CD14-positive monocyte (primary cell): ENCODE data around the gene MKNK1. TPM values are rescaled to one million over a fixed set of nuclear protein-coding genes. Genes with fewer than 3 reads are reported as not detected.

Source experiments
- DNase-seq, 3 donors: peaks; one replicate each; pipeline ENCODE4 v3.0.0-alpha.2; 2011 to 2022
- H2AFZ ChIP-seq: 2 replicates; pipeline ENCODE4 v1.6.0; 2012; ENCODE audit warnings: mild to moderate bottlenecking, low read depth, low read length, inconsistent platforms; ENCODE audit not compliant: insufficient read depth, poor library complexity, severe bottlenecking
- H3K27ac ChIP-seq, 2 donors: 1 replicate in 1 of 2; 2 replicates in 1 of 2; pipeline ENCODE4 v1.5.1; 2012 to 2013; ENCODE audit warnings: low read length in 2 of 2, control low read depth in 1 of 2, inconsistent platforms in 1 of 2, low read depth in 1 of 2, mild to moderate bottlenecking in 1 of 2
- H3K27me3 ChIP-seq, 2 donors: one replicate each; pipeline versions ENCODE4 v1.6.0 to v1.6.1; 2011 to 2013; ENCODE audit warnings: low read length in 2 of 2; ENCODE audit not compliant: control insufficient read depth in 2 of 2, insufficient read depth in 2 of 2
- H3K36me3 ChIP-seq, 2 donors: replicated peaks in 1 of 2; 1 replicate in 1 of 2; 2 replicates in 1 of 2; pipeline versions ENCODE4 v1.5.1 to v1.6.1; 2012 to 2013; ENCODE audit warnings: low read length in 2 of 2, control low read depth in 1 of 2, inconsistent platforms in 1 of 2, mild to moderate bottlenecking in 1 of 2; ENCODE audit not compliant: insufficient read depth in 2 of 2, control insufficient read depth in 1 of 2
- H3K4me1 ChIP-seq, 2 donors: 1 replicate in 1 of 2; 2 replicates in 1 of 2; pipeline versions ENCODE4 v1.5.1 to v1.6.1; 2012 to 2013; ENCODE audit warnings: low read length in 2 of 2, control low read depth in 1 of 2, inconsistent platforms in 1 of 2, mild to moderate bottlenecking in 1 of 2, moderate library complexity in 1 of 2; ENCODE audit not compliant: insufficient read depth in 2 of 2, control insufficient read depth in 1 of 2
- H3K4me2 ChIP-seq: replicated peaks from 2 replicates; pipeline ENCODE3; 2012; ENCODE audit warnings: low read length, moderate library complexity, mild to moderate bottlenecking; ENCODE audit not compliant: poor library complexity, severe bottlenecking; ENCODE audit errors: extremely low read depth
- H3K4me3 ChIP-seq, 3 experiments: fragments of 200-600 bp in 1 of 3; sonication (generic) in 1 of 3; replicated peaks in 1 of 3; 1 replicate in 2 of 3; 2 replicates in 1 of 3; pipeline ENCODE4 v1.5.1; 2011 to 2013; ENCODE audit warnings: low read length in 3 of 3, mild to moderate bottlenecking in 3 of 3, control low read depth in 2 of 3, low read depth in 2 of 3, inconsistent platforms in 1 of 3, moderate library complexity in 1 of 3
- H3K79me2 ChIP-seq: 2 replicates; pipeline ENCODE4 v1.6.0; 2012; ENCODE audit warnings: mild to moderate bottlenecking, control low read depth, inconsistent platforms, low read length, moderate library complexity; ENCODE audit not compliant: insufficient read depth
- H3K9ac ChIP-seq: 2 replicates; pipeline ENCODE4 v1.6.0; 2017; ENCODE audit warnings: low read length, mild to moderate bottlenecking; ENCODE audit not compliant: insufficient read depth, poor library complexity, severe bottlenecking
- H3K9me3 ChIP-seq, 2 donors: replicated peaks in 1 of 2; 1 replicate in 1 of 2; 2 replicates in 1 of 2; pipeline versions ENCODE4 v1.5.1 to v1.6.1; 2012 to 2013; ENCODE audit warnings: low read length in 2 of 2, control low read depth in 1 of 2; ENCODE audit not compliant: control insufficient read depth in 1 of 2, insufficient read depth in 1 of 2
- H4K20me1 ChIP-seq: 2 replicates; pipeline ENCODE4 v1.6.0; 2012; ENCODE audit warnings: mild to moderate bottlenecking, low read length, control low read depth, moderate library complexity; ENCODE audit not compliant: insufficient read depth
- H3K27ac Mint-ChIP-seq, 7 donors: one replicate each; pipeline ENCODE4 v1.8.0; 2020; ENCODE audit warnings: mild to moderate bottlenecking in 7 of 7, mixed read lengths in 7 of 7, moderate library complexity in 6 of 7, inconsistent platforms in 2 of 7
- H3K27me3 Mint-ChIP-seq, 3 donors: one replicate each; pipeline ENCODE4 v1.8.0; 2021 to 2022; ENCODE audit warnings: low read depth in 3 of 3, mild to moderate bottlenecking in 3 of 3, mixed read lengths in 3 of 3, moderate library complexity in 3 of 3, inconsistent platforms in 1 of 3
- H3K36me3 Mint-ChIP-seq, 2 donors: one replicate each; pipeline ENCODE4 v1.8.0; 2020; ENCODE audit warnings: mixed read lengths in 2 of 2, inconsistent platforms in 1 of 2, mild to moderate bottlenecking in 1 of 2
- H3K4me1 Mint-ChIP-seq: one replicate; pipeline ENCODE4 v1.8.0; 2020; ENCODE audit warnings: mild to moderate bottlenecking, mixed read lengths
- H3K4me3 Mint-ChIP-seq, 2 donors: one replicate each; pipeline ENCODE4 v1.8.0; 2020; ENCODE audit warnings: mild to moderate bottlenecking in 2 of 2, mixed read lengths in 2 of 2, moderate library complexity in 1 of 2
- H3K9me3 Mint-ChIP-seq, 7 donors: one replicate each; pipeline ENCODE4 v1.8.0; 2020 to 2022; ENCODE audit warnings: mixed read lengths in 7 of 7, mild to moderate bottlenecking in 6 of 7, moderate library complexity in 6 of 7, inconsistent platforms in 2 of 7
- CTCF ChIP-seq: fragments of 200-600 bp; IDR thresholded peaks from one replicate; pipeline ENCODE4 v1.8.0; 2022; ENCODE audit warnings: antibody characterized with exemption, mild to moderate bottlenecking
- WGBS: methylation state at CpG from one replicate; pipeline ENCODE4 v1.1.5; 2013; ENCODE audit warnings: missing lambda C conversion rate; ENCODE audit not compliant: insufficient coverage; 5-methylcytosine and 5-hydroxymethylcytosine counted together
- intact Hi-C, 2 donors: fragments of 100-400 bp; cut with micrococcal nuclease; formaldehyde crosslinking; loops; one replicate each; pipeline versions ENCODE4 v1.15.0 to v1.15.1; 2023
- polyA plus RNA-seq, 3 donors: library from polyadenylated mRNA; depleted of rRNA in 1 of 3; unstranded in 2 of 3; stranded (reverse) in 1 of 3; fragments of 300-500 nt in 2 of 3; fragments of >200 nt in 1 of 3; fragmentation: Illumina TruSeq in 2 of 3; gene quantifications; 1 replicate in 2 of 3; 2 replicates in 1 of 3; pipeline ENCODE4 v1.2.3, GENCODE V29; 2012 to 2021

The MKNK1 gene
- polyA plus RNA-seq, 3 donors: 38.2 to 144 (median 38.6) TPM

DNA sequence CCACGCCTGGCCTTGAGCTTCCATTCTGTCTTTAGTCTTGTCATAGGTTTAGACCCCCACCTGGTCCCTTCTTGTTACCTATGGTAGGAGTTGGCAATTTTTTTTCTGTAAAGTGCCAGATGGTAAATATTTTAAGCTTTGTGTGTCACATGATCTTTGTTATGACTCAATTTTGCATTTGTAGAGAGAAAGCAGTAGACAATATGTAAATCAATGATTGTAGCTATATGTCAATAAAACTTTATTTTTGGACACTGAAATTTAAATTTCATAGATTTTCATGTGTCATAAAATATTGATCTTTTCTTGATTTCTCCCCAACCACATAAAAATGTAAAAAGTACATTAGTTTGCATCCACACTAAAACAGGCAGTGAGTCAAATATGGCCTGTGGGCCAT, 8.0 kb downstream of the MKNK1 start:
- no peak overlapping the region for H2AFZ ChIP-seq
- WGBS: no CpG with 5 or more reads among the region's 1 CpG
- peak overlapping the region; percentile 82 to 92 for H3K27ac ChIP-seq
- H3K4me3 Mint-ChIP-seq: no peak overlapping the region
- intact Hi-C loops: no loop called here
- DNase-seq: no peak
- H3K27me3 Mint-ChIP-seq: no peaks in the 10 kb centered on the region
- peak overlapping the region; percentile 86 to 98 (median 95) for H3K27ac Mint-ChIP-seq
- H3K79me2 ChIP-seq: peaks cover 61% of the 10 kb centered on the region
- no peaks in the 10 kb centered on the region for H3K27me3 ChIP-seq
- H3K9me3 ChIP-seq: no peaks in the 10 kb centered on the region
- H3K36me3 Mint-ChIP-seq: peaks cover 53 to 63% of the 10 kb centered on the region in 2 donors
- H4K20me1 ChIP-seq: peaks cover 34% of the 10 kb centered on the region
- H3K4me2 ChIP-seq: no peak overlapping the region
- H3K9me3 Mint-ChIP-seq: no peaks in the 10 kb centered on the region
- H3K36me3 ChIP-seq: peaks cover 19 to 32% of the 10 kb centered on the region in 2 donors
- no peak for TF ChIP-seq CTCF
- peaks cover 78% of the 10 kb centered on the region for H3K4me1 Mint-ChIP-seq
- peaks cover 51 to 70% of the 10 kb centered on the region in 2 donors for H3K4me1 ChIP-seq
- H3K4me3 ChIP-seq: no peak overlapping the region
- no peak overlapping the region for H3K9ac ChIP-seq

- peaks cover 27 to 41% of the 10 kb centered on the region in 2 donors for H3K36me3 ChIP-seq
- no peak for TF ChIP-seq CTCF
- peaks cover 29% of the 10 kb centered on the region for H4K20me1 ChIP-seq
- Mint-ChIP-seq H3K27me3 (no peaks in the 10 kb centered on the region), H3K9me3 (peaks cover 0 to under 1% (median 0%) of the 10 kb centered on the region in 7 donors), H3K27ac (peak overlapping the region; percentile 86 to 98 (median 95)), H3K36me3 (peaks cover 58 to 64% of the 10 kb centered on the region in 2 donors), H3K4me3 (peak overlapping the region; percentile 9 to 66), H3K4me1 (peaks cover 69% of the 10 kb centered on the region)
- no peaks in the 10 kb centered on the region for H3K27me3 ChIP-seq
- H3K4me2 ChIP-seq: peak overlapping the region; percentile 56
- WGBS: 0% methylated on average over 1 of the region's 3 CpGs
- intact Hi-C loops: no loop called here
- H3K9me3 ChIP-seq: no peaks in the 10 kb centered on the region
- H3K79me2 ChIP-seq: peaks cover 59% of the 10 kb centered on the region
- H3K27ac ChIP-seq: peak overlapping the region; percentile 82 to 92
- H3K4me3 ChIP-seq: peak overlapping the region in 1 of 3 experiments; percentile 53
- DNase-seq: peak; percentile 78 to 89 (median 83)
- H3K9ac ChIP-seq: peak overlapping the region; percentile 42
- H3K4me1 ChIP-seq: peaks cover 48 to 61% of the 10 kb centered on the region in 2 donors
- no peak overlapping the region for H2AFZ ChIP-seq
These were observed 8.9 kb downstream of the MKNK1 start for GRCh38 chr1:46595127-46595526.
